Ectodermal cell (in vitro differentiated cells): ENCODE data around the gene LY6G6F.

Source experiments
- H3K27ac ChIP-seq: 2 replicates; pipeline ENCODE4 v1.7.0; 2013; ENCODE audit warnings: mild to moderate bottlenecking, low read depth, low read length; ENCODE audit not compliant: insufficient read depth, poor library complexity, severe bottlenecking
- H3K27me3 ChIP-seq: 2 replicates; pipeline ENCODE4 v1.7.0; 2013; ENCODE audit warnings: mild to moderate bottlenecking, low read length; ENCODE audit not compliant: insufficient read depth, control insufficient read depth, poor library complexity, severe bottlenecking
- H3K36me3 ChIP-seq: one replicate; pipeline ENCODE4 v1.7.0; 2013; ENCODE audit warnings: low read length; ENCODE audit not compliant: control insufficient read depth, insufficient read depth
- H3K4me1 ChIP-seq: one replicate; pipeline ENCODE4 v1.7.0; 2013; ENCODE audit warnings: low read length; ENCODE audit not compliant: control insufficient read depth, insufficient read depth
- H3K4me3 ChIP-seq: 2 replicates; pipeline ENCODE4 v1.7.0; 2013; ENCODE audit warnings: low read depth, low read length, control low read depth; ENCODE audit not compliant: insufficient read depth
- H3K9me3 ChIP-seq: 2 replicates; pipeline ENCODE4 v1.7.0; 2013; ENCODE audit warnings: mild to moderate bottlenecking, low read length, moderate library complexity; ENCODE audit not compliant: control insufficient read depth
- WGBS, 2 experiments: methylation state at CpG; one replicate each; pipeline ENCODE4 v1.1.7; 2013; ENCODE audit warnings: missing lambda C conversion rate in 2 of 2; 5-methylcytosine and 5-hydroxymethylcytosine counted together

Gene LY6G6F

DNA sequence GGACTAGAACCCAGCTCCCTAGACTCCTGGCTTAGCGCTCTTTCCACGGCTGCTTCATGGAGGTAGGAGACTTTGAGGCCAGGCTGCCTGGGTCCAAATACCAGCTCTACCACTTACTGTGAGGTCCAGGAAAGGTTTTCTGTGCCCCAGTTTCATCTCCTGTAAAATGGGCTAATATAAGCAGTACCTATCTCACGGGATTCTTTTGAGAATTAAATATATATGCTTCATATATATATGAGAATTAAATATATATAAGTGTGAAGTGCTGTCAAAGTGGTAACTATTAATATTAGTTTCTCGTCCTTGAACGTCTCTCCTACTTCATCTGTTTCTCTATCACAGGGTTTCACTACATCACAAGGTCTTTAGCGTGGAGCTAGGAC is 15.6 kb upstream of the LY6G6F start:
- peaks cover 30% of the 10 kb centered on the region for H3K36me3 ChIP-seq
- no peak overlapping the region for H3K4me3 ChIP-seq
- no peaks in the 10 kb centered on the region for H3K4me1 ChIP-seq
- no peak overlapping the region for H3K27ac ChIP-seq
- WGBS, 2 experiments = 96 to 100% methylated on average over 4 to 5 of the region's 6 CpGs
- no peaks in the 10 kb centered on the region for H3K9me3 ChIP-seq
- H3K27me3 ChIP-seq = no peaks in the 10 kb centered on the region

DNA sequence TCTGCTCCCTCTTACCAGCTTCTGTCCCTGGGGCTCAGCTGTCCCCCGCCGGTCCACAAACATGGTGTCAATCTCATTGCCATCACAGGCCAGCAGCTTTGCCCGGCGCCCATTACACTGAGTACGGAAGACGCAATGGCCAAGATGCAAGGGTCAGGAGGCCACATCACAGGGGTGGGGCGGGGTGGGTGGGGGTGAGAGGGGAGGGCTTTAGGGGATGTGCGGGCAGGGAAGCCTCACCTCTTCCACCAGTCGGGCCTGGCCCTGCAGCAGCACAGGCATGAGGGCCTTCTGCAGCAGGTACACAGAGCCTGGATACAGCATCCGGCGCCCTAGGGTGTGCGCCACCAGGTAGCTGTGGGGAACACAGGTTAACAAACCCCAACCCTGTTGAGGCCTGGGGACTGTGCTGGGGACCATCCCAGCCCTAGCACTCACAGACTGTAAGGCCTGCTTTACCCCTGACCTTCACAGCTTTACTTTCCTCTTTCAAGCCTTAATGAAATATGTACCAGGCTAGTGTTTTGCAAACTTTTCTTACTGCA is 15.0 kb upstream of the LY6G6F start:
- Histone ChIP-seq H3K27ac (no peak overlapping the region), H3K36me3 (peaks cover 25% of the 10 kb centered on the region), H3K4me3 (no peak overlapping the region), H3K4me1 (no peaks in the 10 kb centered on the region), H3K9me3 (no peaks in the 10 kb centered on the region), H3K27me3 (no peaks in the 10 kb centered on the region)
- 94 to 95% methylated on average over 12 of the region's 12 CpGs for WGBS, 2 experiments

DNA sequence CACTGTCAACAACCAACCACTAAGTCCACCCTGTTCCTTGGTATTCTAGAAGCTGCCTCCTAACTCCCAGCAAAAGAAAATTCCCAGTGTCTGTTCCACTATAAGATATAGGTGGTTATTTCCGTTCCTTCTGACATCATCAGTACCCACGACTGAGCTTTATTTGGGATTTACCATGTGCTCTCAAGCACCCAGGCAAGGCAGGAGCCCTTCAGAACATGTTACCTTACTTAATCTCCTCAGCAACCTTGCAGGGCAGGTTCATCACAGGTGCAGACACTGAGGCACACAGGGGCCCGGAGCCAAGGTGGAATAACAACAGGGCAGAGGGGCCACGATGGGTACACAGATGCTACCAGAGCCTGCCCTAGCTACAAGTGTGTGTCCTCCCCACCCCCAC is 14.3 kb upstream of the LY6G6F start:
- no peak overlapping the region for H3K27ac ChIP-seq
- no peaks in the 10 kb centered on the region for H3K9me3 ChIP-seq
- 94 to 95% methylated on average over 4 of the region's 4 CpGs for WGBS, 2 experiments
- peaks cover 19% of the 10 kb centered on the region for H3K36me3 ChIP-seq
- no peaks in the 10 kb centered on the region for H3K27me3 ChIP-seq
- no peak overlapping the region for H3K4me3 ChIP-seq
- H3K4me1 ChIP-seq = no peaks in the 10 kb centered on the region

DNA sequence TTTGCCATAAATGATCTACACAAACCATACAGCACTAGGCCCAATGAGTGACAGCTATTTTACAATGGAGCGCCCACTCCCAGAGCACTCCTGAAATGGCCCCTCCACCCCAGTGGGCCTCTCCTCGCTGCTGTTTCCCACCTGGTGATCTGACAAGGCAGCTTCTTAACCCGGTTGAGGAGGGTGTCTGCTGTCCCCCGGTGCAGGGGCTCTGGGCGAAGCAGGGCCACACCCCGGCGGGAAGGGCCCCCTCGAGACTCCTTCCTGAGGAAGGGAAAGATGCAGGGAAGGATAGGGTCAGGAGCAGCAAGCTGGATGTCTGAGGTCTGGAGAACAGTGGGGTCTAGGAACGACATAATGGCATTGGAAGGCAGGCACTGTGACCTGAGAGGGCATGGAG is 13.8 kb upstream of the LY6G6F start:
- Histone ChIP-seq H3K9me3 (no peaks in the 10 kb centered on the region), H3K27ac (no peak overlapping the region), H3K27me3 (no peaks in the 10 kb centered on the region), H3K36me3 (peaks cover 14% of the 10 kb centered on the region), H3K4me3 (no peak overlapping the region), H3K4me1 (no peaks in the 10 kb centered on the region)
- 94 to 96% methylated on average over 9 of the region's 9 CpGs for WGBS, 2 experiments

DNA sequence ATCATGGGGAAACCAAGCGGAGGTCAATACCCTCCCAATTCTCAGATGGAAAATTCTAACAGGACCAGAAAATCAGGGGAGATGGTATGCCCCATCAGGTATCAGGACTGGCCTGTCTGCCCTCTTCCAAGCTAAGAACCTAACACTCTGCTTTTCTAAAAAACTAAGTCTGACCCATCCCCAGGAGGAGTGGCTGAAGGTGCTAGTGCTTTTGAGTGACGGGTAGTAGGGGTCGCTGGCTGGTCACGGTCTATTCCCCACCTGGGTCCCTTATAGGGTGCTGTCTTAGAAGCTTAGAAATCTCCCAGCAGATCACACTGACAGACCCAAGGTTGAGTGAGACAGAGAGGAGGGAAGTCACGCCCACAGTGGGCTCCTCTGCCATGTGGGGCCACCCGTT is 13.1 kb upstream of the LY6G6F start:
- Histone ChIP-seq H3K4me3 (no peak overlapping the region), H3K27ac (no peak overlapping the region), H3K27me3 (no peaks in the 10 kb centered on the region), H3K9me3 (no peaks in the 10 kb centered on the region), H3K36me3 (peaks cover 12% of the 10 kb centered on the region), H3K4me1 (no peaks in the 10 kb centered on the region)
- 93 to 95% methylated on average over 6 of the region's 6 CpGs for WGBS, 2 experiments

DNA sequence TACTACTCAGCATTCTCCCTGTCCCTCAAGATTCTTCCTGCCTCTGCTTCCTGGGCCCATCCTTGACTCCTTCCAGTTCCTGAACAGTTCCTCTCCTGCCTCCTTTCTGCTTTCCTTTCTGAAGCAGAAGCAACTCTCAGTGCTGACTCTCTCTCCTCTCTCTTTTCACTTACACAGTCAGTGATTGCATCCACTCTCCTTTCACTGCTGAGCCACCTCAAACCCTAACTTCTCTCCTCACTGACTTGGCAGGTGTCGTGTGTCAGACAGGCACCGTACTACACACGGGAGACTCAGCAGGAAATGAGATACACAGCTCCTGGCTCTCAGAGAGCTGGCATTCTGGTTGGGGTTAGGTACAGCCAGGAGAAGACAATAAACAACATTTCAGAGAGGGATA is 9.1 kb upstream of the LY6G6F start:
- H3K4me3 ChIP-seq = no peak overlapping the region
- H3K27ac ChIP-seq = no peak overlapping the region
- H3K27me3 ChIP-seq = no peaks in the 10 kb centered on the region
- no peaks in the 10 kb centered on the region for H3K9me3 ChIP-seq
- H3K4me1 ChIP-seq = peaks cover 9% of the 10 kb centered on the region
- WGBS, 2 experiments = 87 to 93% methylated on average over 3 of the region's 3 CpGs
- H3K36me3 ChIP-seq = peaks cover 12% of the 10 kb centered on the region

DNA sequence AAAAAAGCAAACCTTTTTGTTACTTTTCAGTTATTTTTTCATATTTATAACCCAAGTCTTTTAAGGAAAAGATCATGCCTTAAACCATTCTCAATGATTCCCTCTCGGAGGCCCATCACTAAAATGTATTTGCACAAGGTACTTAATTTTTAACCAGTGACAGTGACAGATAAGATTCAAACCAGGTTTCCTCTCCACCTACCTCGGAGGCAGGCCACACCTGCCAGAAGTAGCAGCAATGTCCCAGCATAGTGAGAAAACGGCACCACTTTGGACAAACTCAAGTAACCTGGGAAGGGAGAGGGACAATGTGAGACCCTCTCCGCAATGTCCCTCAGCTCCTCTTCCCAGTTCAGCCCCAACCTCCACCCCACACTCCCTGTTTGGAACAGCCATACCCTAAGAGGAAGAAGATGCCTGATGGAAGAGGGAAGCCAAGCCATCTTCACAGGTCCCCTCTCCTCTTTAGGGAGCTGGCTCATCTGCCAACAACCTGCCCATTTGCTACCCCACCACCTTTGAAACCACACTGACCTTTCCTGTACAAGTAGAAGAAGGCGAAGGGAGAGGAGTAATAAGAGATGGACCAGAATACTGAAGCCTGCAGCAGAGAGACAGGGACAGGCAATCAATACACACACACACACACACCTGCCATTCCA is 5.8 kb upstream of the LY6G6F start:
- no peaks in the 10 kb centered on the region for H3K36me3 ChIP-seq
- H3K27ac ChIP-seq = no peak overlapping the region
- WGBS, 2 experiments = 93 to 99% methylated on average over 4 to 5 of the region's 5 CpGs
- H3K4me3 ChIP-seq = no peak overlapping the region
- H3K9me3 ChIP-seq = no peaks in the 10 kb centered on the region
- H3K4me1 ChIP-seq = peaks cover 9% of the 10 kb centered on the region
- H3K27me3 ChIP-seq = no peaks in the 10 kb centered on the region

DNA sequence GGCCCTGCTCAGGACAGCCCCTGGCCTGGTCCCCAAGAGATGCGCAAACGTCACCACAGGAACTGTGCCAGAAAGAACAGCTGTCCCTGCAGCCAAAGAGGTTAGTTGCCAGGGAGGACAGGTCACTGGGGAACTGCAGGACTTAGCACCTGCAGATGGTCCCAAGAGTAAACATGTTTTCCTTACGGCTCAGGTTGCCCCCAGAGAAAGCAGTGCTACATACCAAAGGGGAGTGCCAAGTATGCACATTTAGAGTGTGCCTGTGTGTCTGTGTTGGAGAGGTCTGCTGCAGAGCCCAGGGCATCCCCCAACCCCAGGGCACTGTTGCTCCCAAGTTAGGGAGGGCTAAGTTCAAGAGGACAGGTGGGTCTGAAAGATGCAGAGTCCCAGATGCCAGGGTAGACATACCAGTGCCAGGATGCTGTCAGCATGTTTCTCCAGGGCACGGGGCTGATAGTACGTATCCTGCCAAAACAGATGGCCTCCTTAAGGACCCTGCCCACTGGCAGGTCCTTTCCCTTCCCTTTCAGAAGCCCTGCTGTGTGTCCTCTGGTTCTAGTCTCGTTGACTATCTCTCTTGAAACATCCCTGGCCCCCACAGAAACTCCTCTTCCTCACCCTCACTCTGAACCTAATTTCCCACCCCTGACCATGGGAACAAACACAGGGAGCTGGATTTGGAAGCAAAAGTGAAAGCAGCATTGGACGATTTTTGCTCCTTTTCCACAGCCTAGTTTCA is 4.8 kb upstream of the LY6G6F start:
- Histone ChIP-seq H3K4me1 (peaks cover 9% of the 10 kb centered on the region), H3K9me3 (no peaks in the 10 kb centered on the region), H3K4me3 (peak overlapping the region; percentile 88), H3K27me3 (peaks cover 6% of the 10 kb centered on the region), H3K27ac (no peak overlapping the region), H3K36me3 (no peaks in the 10 kb centered on the region)
- WGBS, 2 experiments = 64 to 68% methylated on average over 7 of the region's 7 CpGs

DNA sequence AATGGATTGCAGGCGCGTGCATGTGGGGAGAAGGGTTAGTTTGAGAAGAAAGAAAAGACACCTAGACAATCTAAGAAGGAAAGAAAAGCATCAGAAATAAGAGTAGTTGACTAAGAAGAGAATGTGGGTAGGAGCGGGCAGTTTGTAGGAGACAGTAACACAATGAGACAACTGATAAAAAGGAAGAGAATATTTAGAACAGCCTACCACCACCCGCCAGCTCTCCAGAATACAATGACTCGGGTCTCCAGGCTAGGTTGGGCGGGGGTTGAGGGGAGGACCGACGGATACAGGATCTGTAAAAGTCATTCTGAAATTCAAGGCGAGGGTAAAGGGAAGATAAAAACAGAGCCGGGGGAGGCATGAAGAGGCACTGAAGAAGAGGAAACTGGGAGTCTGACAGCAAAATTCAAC is 4.3 kb upstream of the LY6G6F start:
- Histone ChIP-seq H3K9me3 (no peaks in the 10 kb centered on the region), H3K4me1 (peaks cover 9% of the 10 kb centered on the region), H3K36me3 (no peaks in the 10 kb centered on the region), H3K27ac (peak overlapping the region; percentile 89), H3K27me3 (peaks cover 11% of the 10 kb centered on the region), H3K4me3 (peak overlapping the region; percentile 88)
- WGBS, 2 experiments = 4 to 6% methylated on average over 9 to 10 of the region's 10 CpGs

DNA sequence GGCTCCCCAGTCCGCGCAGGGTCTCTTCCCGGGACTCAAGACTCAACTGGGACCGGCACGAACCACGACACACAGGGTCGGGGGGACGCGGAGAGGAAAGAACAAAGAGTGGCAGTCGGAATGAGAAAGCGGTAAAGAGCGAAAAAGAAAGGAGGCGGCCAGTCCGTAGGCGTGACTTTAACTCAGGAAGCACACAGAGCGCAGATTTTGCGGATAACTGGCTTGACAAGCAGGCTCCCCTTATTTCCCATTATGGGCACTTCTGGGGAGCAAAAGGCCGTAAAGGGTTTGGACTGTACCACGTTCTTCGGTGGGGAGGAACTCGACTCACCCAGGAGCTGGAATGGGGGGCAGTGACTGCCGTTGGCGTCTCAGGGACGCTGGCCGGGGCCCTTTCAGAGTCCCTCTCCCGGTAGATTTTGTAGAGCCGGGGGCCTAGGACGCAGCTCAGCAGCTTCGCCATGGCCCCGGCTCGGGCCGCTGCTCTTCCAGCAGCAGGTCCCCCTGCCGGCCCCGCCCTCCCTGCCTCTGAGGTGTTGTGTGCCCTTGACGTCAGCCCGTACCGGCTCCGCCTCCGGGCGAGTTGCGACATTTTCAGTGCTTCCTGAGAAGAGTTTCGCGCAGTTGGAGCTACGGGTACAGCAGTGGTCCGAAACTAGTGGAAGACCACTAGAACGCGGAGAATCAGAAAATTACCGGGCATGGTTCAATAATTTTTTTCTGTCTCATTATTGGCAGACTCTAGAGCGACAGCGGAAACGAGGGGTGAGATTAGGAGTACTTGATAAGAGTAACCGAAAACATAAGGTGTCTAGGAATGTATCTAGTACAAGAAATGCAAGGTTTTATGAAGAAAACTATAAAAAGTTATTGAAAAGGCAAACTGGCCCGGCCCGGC is 3.6 kb upstream of the LY6G6F start, which contains the start of gene ABHD16A:
ABHD16A (minus strand) TSS at position 506 of the 898 bp plus-strand sequence; CDS start at position 463, 43 bp downstream.
- H3K4me1 ChIP-seq = peaks cover 9% of the 10 kb centered on the region
- no peaks in the 10 kb centered on the region for H3K9me3 ChIP-seq
- peaks cover 18% of the 10 kb centered on the region for H3K27me3 ChIP-seq
- peak within 1 kb of the TSS; percentile 88 for H3K4me3 ChIP-seq
- WGBS, 2 experiments = 4% methylated on average over 54 of the region's 54 CpGs
- peak within 1 kb of the TSS; percentile 89 for H3K27ac ChIP-seq
- H3K36me3 ChIP-seq = no peaks in the 10 kb centered on the region
